Neural cell (in vitro differentiated cells): Measurements from ENCODE around the gene PTPRG. TPM values are rescaled to one million over a fixed set of nuclear protein-coding genes. Genes with fewer than 3 reads are reported as not detected.

ENCODE experiments used
- H2AFZ ChIP-seq: fragments of 200-600, 300-800 bp; sonication (generic), shearing (Covaris generic); 2 replicates; pipeline ENCODE4 v1.6.0; 2014; ENCODE audit warnings: low read depth, mild to moderate bottlenecking, antibody characterized with exemption, low read length, moderate library complexity
- H3F3A ChIP-seq: fragments of 200-600 bp; shearing (Covaris generic); 2 replicates; pipeline ENCODE4 v1.6.1; 2016; ENCODE audit warnings: mild to moderate bottlenecking, moderate library complexity, mixed read lengths, antibody characterized with exemption, low read length; ENCODE audit not compliant: insufficient read depth, poor library complexity, severe bottlenecking
- H3K27ac ChIP-seq: fragments of 200-600, 300-800 bp; sonication (generic), shearing (Covaris generic); 2 replicates; pipeline ENCODE4 v1.5.1; 2014; ENCODE audit warnings: mild to moderate bottlenecking, low read length, moderate library complexity
- H3K27me3 ChIP-seq: fragments of 300-800, 200-600 bp; sonication (generic), shearing (Covaris generic); 2 replicates; pipeline ENCODE4 v1.6.0; 2014; ENCODE audit warnings: mild to moderate bottlenecking, low read depth, low read length, moderate library complexity; ENCODE audit not compliant: insufficient read depth
- H3K36me3 ChIP-seq: fragments of 300-800, 200-600 bp; sonication (generic), shearing (Covaris generic); 2 replicates; pipeline ENCODE4 v1.5.1; 2014; ENCODE audit warnings: mild to moderate bottlenecking, antibody characterized with exemption, low read length, moderate library complexity; ENCODE audit not compliant: insufficient read depth
- H3K4me2 ChIP-seq: fragments of 300-800, 200-600 bp; sonication (generic), shearing (Covaris generic); 2 replicates; pipeline ENCODE4 v1.6.0; 2014; ENCODE audit warnings: mild to moderate bottlenecking, low read length
- H3K4me3 ChIP-seq: fragments of 300-800, 200-600 bp; sonication (generic), shearing (Covaris generic); 2 replicates; pipeline ENCODE4 v1.5.1; 2014; ENCODE audit warnings: mild to moderate bottlenecking, low read length, moderate library complexity
- H3K79me2 ChIP-seq: fragments of 200-600 bp; shearing (Covaris generic); replicated peaks from 2 replicates; pipeline ENCODE4 v1.6.0; 2014; ENCODE audit warnings: mild to moderate bottlenecking, low read length, moderate library complexity; ENCODE audit not compliant: insufficient read depth
- H3K9ac ChIP-seq: fragments of 300-800, 200-600 bp; sonication (generic), shearing (Covaris generic); 2 replicates; pipeline ENCODE4 v1.6.1; 2016; ENCODE audit warnings: mild to moderate bottlenecking, low read length, mixed read lengths
- H3K9me2 ChIP-seq: fragments of 200-600 bp; shearing (Covaris generic); 2 replicates; pipeline ENCODE4 v1.6.1; 2016; ENCODE audit warnings: mild to moderate bottlenecking, low read length, mixed read lengths; ENCODE audit not compliant: insufficient read depth
- H3K9me3 ChIP-seq: fragments of 200-600, 300-800 bp; sonication (generic), shearing (Covaris generic); 2 replicates; pipeline ENCODE4 v1.6.1; 2016; ENCODE audit warnings: mild to moderate bottlenecking, mixed run types, low read length, moderate library complexity, mixed read lengths
- H4K20me1 ChIP-seq: fragments of 200-600 bp; shearing (Covaris generic); 2 replicates; pipeline ENCODE4 v1.6.1; 2016; ENCODE audit warnings: mild to moderate bottlenecking, mixed run types; ENCODE audit not compliant: insufficient read depth
- EP300 ChIP-seq: fragments of 450-650 bp; conservative IDR thresholded peaks from 2 replicates; pipeline ENCODE4 v1.6.1; 2014; ENCODE audit warnings: antibody characterized with exemption, mild to moderate bottlenecking, moderate library complexity; ENCODE audit not compliant: poor library complexity, severe bottlenecking
- EZH2 ChIP-seq: fragments of 200-600, 300-800 bp; shearing (Covaris generic), sonication (generic); IDR thresholded peaks from 2 replicates; pipeline ENCODE4 v1.6.1; 2014; ENCODE audit warnings: antibody characterized with exemption, low read length, borderline replicate concordance, mild to moderate bottlenecking; ENCODE audit not compliant: insufficient read depth, poor library complexity, severe bottlenecking
- MXI1 ChIP-seq: fragments of 450-650 bp; conservative IDR thresholded peaks from 2 replicates; pipeline ENCODE4 v1.6.1; 2014; ENCODE audit warnings: antibody characterized with exemption, mild to moderate bottlenecking; ENCODE audit not compliant: poor library complexity, severe bottlenecking
- POLR2AphosphoS5 ChIP-seq: IDR thresholded peaks from 2 replicates; pipeline ENCODE4 v1.6.1; 2012
- RAD21 ChIP-seq: fragments of 450-650 bp; conservative IDR thresholded peaks from 2 replicates; pipeline ENCODE4 v1.6.1; 2014; ENCODE audit warnings: antibody characterized with exemption, mild to moderate bottlenecking, moderate library complexity
- SMC3 ChIP-seq: fragments of 450-650 bp; conservative IDR thresholded peaks from 2 replicates; pipeline ENCODE4 v1.6.1; 2014; ENCODE audit warnings: antibody characterized with exemption, mild to moderate bottlenecking, moderate library complexity; ENCODE audit not compliant: poor library complexity
- TAF1 ChIP-seq: IDR thresholded peaks from 2 replicates; pipeline ENCODE4 v1.6.1; 2012; ENCODE audit warnings: low read depth
- polyA plus RNA-seq: library from polyadenylated mRNA; depleted of rRNA; stranded (reverse); fragments of >200 nt; gene quantifications from 2 replicates; pipeline ENCODE4 v1.2.3, GENCODE V29; 2014
- TF ChIP-seq, protein P1 (sequence below): IDR thresholded peaks from 2 replicates; pipeline ENCODE4 v1.6.1; 2012; ENCODE audit warnings: borderline replicate concordance
- TF ChIP-seq, protein P2 (sequence below): fragments of 450-650 bp; IDR thresholded peaks from 2 replicates; pipeline ENCODE4 v1.5.1; 2014; ENCODE audit warnings: antibody characterized with exemption, mild to moderate bottlenecking, moderate library complexity; ENCODE audit not compliant: poor library complexity, severe bottlenecking

Gene PTPRG
- polyA plus RNA-seq, 1 donor from 2014 or later: 33.1 TPM

DNA sequence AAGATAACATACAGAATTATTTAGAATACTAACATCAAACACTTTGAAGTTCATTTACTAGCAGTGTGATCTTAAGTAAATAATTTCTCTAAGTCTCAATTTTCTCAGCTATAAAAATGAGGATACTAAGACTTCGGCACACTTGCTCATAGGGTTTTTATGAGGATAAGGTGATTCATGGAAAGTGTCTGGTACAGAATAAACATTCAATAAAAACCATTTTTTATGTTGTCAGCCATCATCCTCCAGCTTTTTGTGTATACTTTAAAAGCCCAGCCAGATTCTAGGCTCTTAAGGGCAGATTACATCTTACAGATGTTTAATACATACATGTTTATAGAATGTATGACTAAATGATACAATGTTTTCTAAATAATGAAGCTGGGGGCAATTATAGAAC, 755.2 kb downstream of the PTPRG start:
- no peaks in the 10 kb centered on the region for H3K9me3 ChIP-seq
- no peak for TF ChIP-seq EZH2
- no peak for TF ChIP-seq SMC3
- no peaks in the 10 kb centered on the region for H4K20me1 ChIP-seq
- no peak overlapping the region for H3K4me3 ChIP-seq
- H3K79me2 ChIP-seq: peaks cover 4% of the 10 kb centered on the region
- no peaks in the 10 kb centered on the region for H3F3A ChIP-seq
- no peaks in the 10 kb centered on the region for H3K27me3 ChIP-seq
- no peaks in the 10 kb centered on the region for H3K36me3 ChIP-seq
- H3K4me2 ChIP-seq: no peak overlapping the region
- H2AFZ ChIP-seq: no peak overlapping the region
- no peaks in the 10 kb centered on the region for H3K9me2 ChIP-seq
- H3K9ac ChIP-seq: no peak overlapping the region
- H3K27ac ChIP-seq: no peak overlapping the region

DNA sequence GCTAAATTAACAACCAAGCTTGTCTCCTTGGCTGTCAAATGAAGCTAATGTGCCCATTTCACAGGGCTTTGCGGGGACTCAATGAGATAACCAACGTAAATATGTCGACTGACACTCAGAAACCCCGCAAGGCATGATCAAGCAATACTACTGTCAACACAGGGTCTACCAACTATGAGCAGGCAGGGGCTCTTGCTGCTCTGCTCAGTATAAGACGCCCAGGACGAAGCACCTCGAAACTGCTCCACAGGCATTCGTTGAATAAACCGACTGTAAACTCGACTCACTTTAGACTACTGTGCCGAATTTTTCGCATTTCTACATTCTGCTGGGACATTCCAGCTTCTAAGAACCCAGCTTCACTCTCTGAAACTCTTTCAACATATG, 757.0 kb downstream of the PTPRG start:
- no peak overlapping the region for H3K27ac ChIP-seq

DNA sequence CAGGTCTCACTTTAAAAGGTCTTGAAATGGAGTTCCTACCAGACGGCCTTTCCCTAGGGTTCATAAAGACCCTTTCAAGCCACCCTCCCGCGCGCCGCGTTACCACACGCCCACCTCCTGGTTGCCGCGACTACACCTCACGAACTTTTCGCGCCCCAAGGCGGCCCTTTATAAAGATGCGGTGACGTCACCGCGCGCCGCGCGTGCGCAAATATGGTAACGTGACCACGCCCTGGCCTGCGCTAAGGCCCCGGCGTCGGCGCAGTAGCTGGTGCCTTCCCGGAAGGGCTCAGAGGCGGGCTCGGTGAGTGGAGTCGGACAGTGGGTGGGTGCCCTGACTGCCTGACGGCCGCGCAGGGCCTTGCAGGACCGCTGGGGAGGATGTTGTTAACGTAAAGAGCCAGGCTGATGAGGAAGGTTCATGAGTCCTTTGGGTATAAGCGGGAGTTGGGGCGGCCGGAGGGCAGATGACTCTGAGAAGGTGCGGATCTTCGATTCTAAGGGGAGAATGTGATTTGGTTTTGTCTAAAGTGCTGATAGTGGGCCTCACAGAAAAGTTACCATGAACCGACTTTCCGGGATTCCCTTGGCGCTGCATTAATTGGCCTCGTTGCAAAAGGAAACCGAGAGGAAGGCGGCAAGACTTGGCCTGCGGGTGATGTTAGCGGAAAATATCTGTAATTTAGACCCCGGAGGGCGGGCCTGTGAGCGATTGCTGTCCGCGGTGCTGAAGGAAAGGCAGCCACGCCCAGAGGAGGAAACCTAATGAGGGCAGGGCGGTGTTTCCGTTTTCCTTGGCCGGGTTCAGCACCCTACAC, 757.6 kb downstream of the PTPRG start:
- H3K27me3 ChIP-seq: no peaks in the 10 kb centered on the region
- peak overlapping the region; percentile 93 for H2AFZ ChIP-seq
- TF ChIP-seq POLR2AphosphoS5 (peak; percentile 90), RAD21 (peak; percentile 43), SMC3 (peak; percentile 36), MXI1 (peak; percentile 36), EP300 (no peak), TAF1 (no peak), EZH2 (no peak)
- TF ChIP-seq, protein P1, sequence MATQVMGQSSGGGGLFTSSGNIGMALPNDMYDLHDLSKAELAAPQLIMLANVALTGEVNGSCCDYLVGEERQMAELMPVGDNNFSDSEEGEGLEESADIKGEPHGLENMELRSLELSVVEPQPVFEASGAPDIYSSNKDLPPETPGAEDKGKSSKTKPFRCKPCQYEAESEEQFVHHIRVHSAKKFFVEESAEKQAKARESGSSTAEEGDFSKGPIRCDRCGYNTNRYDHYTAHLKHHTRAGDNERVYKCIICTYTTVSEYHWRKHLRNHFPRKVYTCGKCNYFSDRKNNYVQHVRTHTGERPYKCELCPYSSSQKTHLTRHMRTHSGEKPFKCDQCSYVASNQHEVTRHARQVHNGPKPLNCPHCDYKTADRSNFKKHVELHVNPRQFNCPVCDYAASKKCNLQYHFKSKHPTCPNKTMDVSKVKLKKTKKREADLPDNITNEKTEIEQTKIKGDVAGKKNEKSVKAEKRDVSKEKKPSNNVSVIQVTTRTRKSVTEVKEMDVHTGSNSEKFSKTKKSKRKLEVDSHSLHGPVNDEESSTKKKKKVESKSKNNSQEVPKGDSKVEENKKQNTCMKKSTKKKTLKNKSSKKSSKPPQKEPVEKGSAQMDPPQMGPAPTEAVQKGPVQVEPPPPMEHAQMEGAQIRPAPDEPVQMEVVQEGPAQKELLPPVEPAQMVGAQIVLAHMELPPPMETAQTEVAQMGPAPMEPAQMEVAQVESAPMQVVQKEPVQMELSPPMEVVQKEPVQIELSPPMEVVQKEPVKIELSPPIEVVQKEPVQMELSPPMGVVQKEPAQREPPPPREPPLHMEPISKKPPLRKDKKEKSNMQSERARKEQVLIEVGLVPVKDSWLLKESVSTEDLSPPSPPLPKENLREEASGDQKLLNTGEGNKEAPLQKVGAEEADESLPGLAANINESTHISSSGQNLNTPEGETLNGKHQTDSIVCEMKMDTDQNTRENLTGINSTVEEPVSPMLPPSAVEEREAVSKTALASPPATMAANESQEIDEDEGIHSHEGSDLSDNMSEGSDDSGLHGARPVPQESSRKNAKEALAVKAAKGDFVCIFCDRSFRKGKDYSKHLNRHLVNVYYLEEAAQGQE: peak; percentile 81
- TF ChIP-seq, protein P2, sequence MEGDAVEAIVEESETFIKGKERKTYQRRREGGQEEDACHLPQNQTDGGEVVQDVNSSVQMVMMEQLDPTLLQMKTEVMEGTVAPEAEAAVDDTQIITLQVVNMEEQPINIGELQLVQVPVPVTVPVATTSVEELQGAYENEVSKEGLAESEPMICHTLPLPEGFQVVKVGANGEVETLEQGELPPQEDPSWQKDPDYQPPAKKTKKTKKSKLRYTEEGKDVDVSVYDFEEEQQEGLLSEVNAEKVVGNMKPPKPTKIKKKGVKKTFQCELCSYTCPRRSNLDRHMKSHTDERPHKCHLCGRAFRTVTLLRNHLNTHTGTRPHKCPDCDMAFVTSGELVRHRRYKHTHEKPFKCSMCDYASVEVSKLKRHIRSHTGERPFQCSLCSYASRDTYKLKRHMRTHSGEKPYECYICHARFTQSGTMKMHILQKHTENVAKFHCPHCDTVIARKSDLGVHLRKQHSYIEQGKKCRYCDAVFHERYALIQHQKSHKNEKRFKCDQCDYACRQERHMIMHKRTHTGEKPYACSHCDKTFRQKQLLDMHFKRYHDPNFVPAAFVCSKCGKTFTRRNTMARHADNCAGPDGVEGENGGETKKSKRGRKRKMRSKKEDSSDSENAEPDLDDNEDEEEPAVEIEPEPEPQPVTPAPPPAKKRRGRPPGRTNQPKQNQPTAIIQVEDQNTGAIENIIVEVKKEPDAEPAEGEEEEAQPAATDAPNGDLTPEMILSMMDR: no peak
- H3K4me3 ChIP-seq: peak overlapping the region; percentile 79
- H3F3A ChIP-seq: no peaks in the 10 kb centered on the region
- no peaks in the 10 kb centered on the region for H4K20me1 ChIP-seq
- peak overlapping the region; percentile 80 for H3K27ac ChIP-seq
- peak overlapping the region; percentile 72 for H3K9ac ChIP-seq
- peaks cover 11% of the 10 kb centered on the region for H3K36me3 ChIP-seq
- peak overlapping the region; percentile 57 for H3K4me2 ChIP-seq
- H3K9me2 ChIP-seq: no peaks in the 10 kb centered on the region
- H3K79me2 ChIP-seq: peaks cover 4% of the 10 kb centered on the region
- H3K9me3 ChIP-seq: no peaks in the 10 kb centered on the region

More for the DNA sequence above, 757.0 kb downstream of the PTPRG start:
- Histone ChIP-seq H3F3A (no peaks in the 10 kb centered on the region), H4K20me1 (no peaks in the 10 kb centered on the region), H3K9me2 (no peaks in the 10 kb centered on the region), H3K79me2 (peaks cover 4% of the 10 kb centered on the region), H3K36me3 (peaks cover 10% of the 10 kb centered on the region), H3K9me3 (no peaks in the 10 kb centered on the region), H3K9ac (peak overlapping the region; percentile 72), H3K4me2 (peak overlapping the region; percentile 57), H3K4me3 (peak overlapping the region; percentile 79), H2AFZ (peak overlapping the region; percentile 93), H3K27me3 (no peaks in the 10 kb centered on the region)
- TF ChIP-seq MXI1 (no peak), POLR2AphosphoS5 (no peak), RAD21 (no peak)
- TF ChIP-seq, protein P2: no peak
